ENCODE results near the gene RAB23. TPM values are rescaled to one million over a fixed set of nuclear protein-coding genes. Genes with fewer than 3 reads are reported as not detected.

The RAB23 gene
- total RNA-seq, 1 experiment from 2014 or later: 8.4 TPM

DNA sequence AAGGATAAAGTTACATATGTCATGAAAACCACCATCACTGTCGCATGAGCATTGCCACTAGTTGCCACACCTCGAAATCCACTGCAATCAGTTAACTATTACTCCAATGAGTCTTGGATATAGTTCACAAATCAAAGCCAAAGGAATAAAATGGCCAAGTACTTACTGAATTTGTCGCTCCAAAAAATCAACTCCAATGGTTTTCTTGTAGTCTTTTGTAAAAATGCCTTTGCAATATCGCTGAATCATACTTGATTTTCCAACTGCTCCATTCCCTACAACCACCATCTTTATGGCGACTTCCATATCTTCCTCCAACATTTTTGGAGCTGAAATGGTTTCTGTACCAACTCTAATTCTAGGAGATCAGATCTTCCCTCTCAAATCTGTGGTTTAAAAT, 12.0 kb downstream of the RAB23 start:
- no TSS peak for BruUV-seq (replicated peaks)
- peaks cover 7% of the 10 kb centered on the region for H3K4me1 Mint-ChIP-seq (ENCODE audit: insufficient read depth, unreplicated experiment)
- no peaks in the 10 kb centered on the region for H3K27me3 Mint-ChIP-seq (ENCODE audit: insufficient read depth, unreplicated experiment)
- TF ChIP-seq, protein P1, sequence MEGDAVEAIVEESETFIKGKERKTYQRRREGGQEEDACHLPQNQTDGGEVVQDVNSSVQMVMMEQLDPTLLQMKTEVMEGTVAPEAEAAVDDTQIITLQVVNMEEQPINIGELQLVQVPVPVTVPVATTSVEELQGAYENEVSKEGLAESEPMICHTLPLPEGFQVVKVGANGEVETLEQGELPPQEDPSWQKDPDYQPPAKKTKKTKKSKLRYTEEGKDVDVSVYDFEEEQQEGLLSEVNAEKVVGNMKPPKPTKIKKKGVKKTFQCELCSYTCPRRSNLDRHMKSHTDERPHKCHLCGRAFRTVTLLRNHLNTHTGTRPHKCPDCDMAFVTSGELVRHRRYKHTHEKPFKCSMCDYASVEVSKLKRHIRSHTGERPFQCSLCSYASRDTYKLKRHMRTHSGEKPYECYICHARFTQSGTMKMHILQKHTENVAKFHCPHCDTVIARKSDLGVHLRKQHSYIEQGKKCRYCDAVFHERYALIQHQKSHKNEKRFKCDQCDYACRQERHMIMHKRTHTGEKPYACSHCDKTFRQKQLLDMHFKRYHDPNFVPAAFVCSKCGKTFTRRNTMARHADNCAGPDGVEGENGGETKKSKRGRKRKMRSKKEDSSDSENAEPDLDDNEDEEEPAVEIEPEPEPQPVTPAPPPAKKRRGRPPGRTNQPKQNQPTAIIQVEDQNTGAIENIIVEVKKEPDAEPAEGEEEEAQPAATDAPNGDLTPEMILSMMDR (IDR thresholded peaks at IDR 0.05; ENCODE audit: unreplicated experiment): no peak
- ChIA-PET POLR2A (interaction anchor here (0.7 kb wide), 1 partner anchor 15 kb away, joined by 4 read pairs; no protein-coding TSS in a partner anchor), CTCF (no interaction called here)
- peaks cover 11% of the 10 kb centered on the region for H3K36me3 Mint-ChIP-seq (ENCODE audit: insufficient read depth, unreplicated experiment)
- H3K27ac Mint-ChIP-seq (ENCODE audit: low read depth, unreplicated experiment): no peak overlapping the region
- no peaks in the 10 kb centered on the region for H3K9me3 Mint-ChIP-seq (ENCODE audit: unreplicated experiment)
- no peak for DNase-seq (ENCODE audit: unreplicated experiment)
- no peak overlapping the region for H3K4me3 Mint-ChIP-seq (ENCODE audit: unreplicated experiment)
- intact Hi-C loops (cut with micrococcal nuclease): no loop called here

DNA sequence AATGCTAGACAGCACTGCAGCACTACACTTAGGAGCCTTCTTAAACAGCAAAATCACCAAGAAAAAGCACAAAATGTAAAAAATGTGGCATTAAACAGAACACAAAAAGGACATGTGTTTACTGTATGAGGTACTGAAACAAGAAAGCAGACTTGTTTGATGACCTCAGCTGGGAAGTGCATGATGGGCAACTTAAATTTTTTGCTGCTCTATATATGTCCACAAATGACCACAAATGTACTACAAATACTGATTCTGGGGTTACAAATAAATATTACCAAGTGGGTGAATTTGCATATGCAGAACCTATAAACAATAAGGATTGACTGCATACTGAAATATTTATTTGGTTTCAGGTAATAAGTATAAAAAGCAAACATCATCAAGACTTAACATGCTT, 13.1 kb downstream of the RAB23 start:
- POLR2A ChIA-PET: no interaction called here
- Mint-ChIP-seq H3K27me3 (ENCODE audit: insufficient read depth, unreplicated experiment) (no peaks in the 10 kb centered on the region), H3K4me3 (ENCODE audit: unreplicated experiment) (no peak overlapping the region), H3K36me3 (ENCODE audit: insufficient read depth, unreplicated experiment) (peaks cover 11% of the 10 kb centered on the region), H3K4me1 (ENCODE audit: insufficient read depth, unreplicated experiment) (peaks cover 7% of the 10 kb centered on the region), H3K27ac (ENCODE audit: low read depth, unreplicated experiment) (no peak overlapping the region), H3K9me3 (ENCODE audit: unreplicated experiment) (no peaks in the 10 kb centered on the region)
- intact Hi-C loops (cut with micrococcal nuclease): no loop called here
- no peak for DNase-seq (ENCODE audit: unreplicated experiment)
- TF ChIP-seq, protein P1 (IDR thresholded peaks at IDR 0.05; ENCODE audit: unreplicated experiment): no peak
- CTCF ChIA-PET: interaction anchor here (0.8 kb wide), 1 partner anchor 47 kb away, joined by 4 read pairs; no protein-coding TSS in a partner anchor
- BruUV-seq (replicated peaks): no TSS peak

DNA sequence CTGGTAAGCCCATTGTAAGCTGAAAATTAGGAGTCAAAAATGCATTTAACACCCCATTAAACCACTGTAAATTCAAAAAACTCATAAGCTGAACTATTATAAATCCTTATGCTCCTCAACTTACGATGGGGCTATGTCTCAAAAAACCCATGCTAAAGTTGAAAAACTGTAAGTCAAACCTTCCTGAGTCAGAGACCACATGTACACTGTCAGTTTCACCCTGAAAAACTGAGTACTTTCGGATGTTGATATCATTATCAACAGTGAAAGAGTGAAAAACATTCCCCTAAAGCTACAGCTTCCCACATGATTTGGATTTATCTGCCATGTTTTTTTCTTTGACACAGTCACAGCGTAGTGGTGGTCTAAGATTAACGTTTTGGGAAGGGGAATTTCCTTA, 14.2 kb downstream of the RAB23 start:
- intact Hi-C loops (cut with micrococcal nuclease): no loop called here
- BruUV-seq (replicated peaks): no TSS peak
- H3K9me3 Mint-ChIP-seq (ENCODE audit: unreplicated experiment): no peaks in the 10 kb centered on the region
- H3K27ac Mint-ChIP-seq (ENCODE audit: low read depth, unreplicated experiment): no peak overlapping the region
- ChIA-PET POLR2A (interaction anchor here (0.6 kb wide), 1 partner anchor 46 kb away, joined by 3 read pairs; no protein-coding TSS in a partner anchor), CTCF (interaction anchor here (0.8 to 1.6 kb wide), 2 partner anchors 14 to 46 kb away, joined by 4 to 5 read pairs; partner anchors contain the start of gene RAB23)
- DNase-seq (ENCODE audit: unreplicated experiment): no peak
- TF ChIP-seq, protein P1 (IDR thresholded peaks at IDR 0.05; ENCODE audit: unreplicated experiment): no peak
- peaks cover 7% of the 10 kb centered on the region for H3K4me1 Mint-ChIP-seq (ENCODE audit: insufficient read depth, unreplicated experiment)
- no peak overlapping the region for H3K4me3 Mint-ChIP-seq (ENCODE audit: unreplicated experiment)
- no peaks in the 10 kb centered on the region for H3K27me3 Mint-ChIP-seq (ENCODE audit: insufficient read depth, unreplicated experiment)
- peaks cover 11% of the 10 kb centered on the region for H3K36me3 Mint-ChIP-seq (ENCODE audit: insufficient read depth, unreplicated experiment)

DNA sequence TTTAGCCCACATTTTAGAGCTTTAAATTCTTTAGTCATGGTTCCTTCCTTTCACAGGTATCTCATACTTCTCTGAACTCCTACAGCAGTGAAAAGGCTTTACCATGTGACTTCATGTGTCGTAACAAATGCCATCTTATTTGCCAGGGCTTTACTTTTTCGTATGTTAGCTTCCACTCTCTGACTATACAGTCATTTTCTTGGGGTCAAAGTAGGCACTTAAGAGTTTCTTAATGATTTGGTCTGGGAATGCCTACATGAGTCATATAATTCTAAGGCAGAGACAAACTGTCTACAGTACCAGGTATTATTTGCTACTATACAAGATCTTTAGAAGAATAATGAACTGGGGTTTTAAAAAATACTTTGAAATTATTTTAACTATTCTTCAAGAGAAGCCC, 15.0 kb downstream of the RAB23 start:
- Mint-ChIP-seq H3K27me3 (ENCODE audit: insufficient read depth, unreplicated experiment) (no peaks in the 10 kb centered on the region), H3K4me1 (ENCODE audit: insufficient read depth, unreplicated experiment) (peaks cover 4% of the 10 kb centered on the region), H3K4me3 (ENCODE audit: unreplicated experiment) (no peak overlapping the region), H3K9me3 (ENCODE audit: unreplicated experiment) (no peaks in the 10 kb centered on the region), H3K36me3 (ENCODE audit: insufficient read depth, unreplicated experiment) (peaks cover 11% of the 10 kb centered on the region), H3K27ac (ENCODE audit: low read depth, unreplicated experiment) (no peak overlapping the region)
- ChIA-PET CTCF (interaction anchor here (0.6 to 1.6 kb wide), 2 partner anchors 9 to 15 kb away, joined by 3 to 5 read pairs; partner anchors contain the start of gene RAB23), POLR2A (interaction anchor here (0.6 to 1.0 kb wide), 2 partner anchors 9 to 45 kb away, joined by 3 to 5 read pairs; no protein-coding TSS in a partner anchor)
- peak; percentile 47 for DNase-seq (ENCODE audit: unreplicated experiment)
- TF ChIP-seq, protein P1 (IDR thresholded peaks at IDR 0.05; ENCODE audit: unreplicated experiment): no peak
- intact Hi-C loops (cut with micrococcal nuclease): no loop called here
- no TSS peak for BruUV-seq (replicated peaks)

Measured in MCF 10A (cell line).